Measurements from ENCODE around the gene SEC61G. TPM values are rescaled to one million over a fixed set of nuclear protein-coding genes. Genes with fewer than 3 reads are reported as not detected.

SEC61G gene
- 138 and 203 TPM in 2 replicates for total RNA-seq

DNA sequence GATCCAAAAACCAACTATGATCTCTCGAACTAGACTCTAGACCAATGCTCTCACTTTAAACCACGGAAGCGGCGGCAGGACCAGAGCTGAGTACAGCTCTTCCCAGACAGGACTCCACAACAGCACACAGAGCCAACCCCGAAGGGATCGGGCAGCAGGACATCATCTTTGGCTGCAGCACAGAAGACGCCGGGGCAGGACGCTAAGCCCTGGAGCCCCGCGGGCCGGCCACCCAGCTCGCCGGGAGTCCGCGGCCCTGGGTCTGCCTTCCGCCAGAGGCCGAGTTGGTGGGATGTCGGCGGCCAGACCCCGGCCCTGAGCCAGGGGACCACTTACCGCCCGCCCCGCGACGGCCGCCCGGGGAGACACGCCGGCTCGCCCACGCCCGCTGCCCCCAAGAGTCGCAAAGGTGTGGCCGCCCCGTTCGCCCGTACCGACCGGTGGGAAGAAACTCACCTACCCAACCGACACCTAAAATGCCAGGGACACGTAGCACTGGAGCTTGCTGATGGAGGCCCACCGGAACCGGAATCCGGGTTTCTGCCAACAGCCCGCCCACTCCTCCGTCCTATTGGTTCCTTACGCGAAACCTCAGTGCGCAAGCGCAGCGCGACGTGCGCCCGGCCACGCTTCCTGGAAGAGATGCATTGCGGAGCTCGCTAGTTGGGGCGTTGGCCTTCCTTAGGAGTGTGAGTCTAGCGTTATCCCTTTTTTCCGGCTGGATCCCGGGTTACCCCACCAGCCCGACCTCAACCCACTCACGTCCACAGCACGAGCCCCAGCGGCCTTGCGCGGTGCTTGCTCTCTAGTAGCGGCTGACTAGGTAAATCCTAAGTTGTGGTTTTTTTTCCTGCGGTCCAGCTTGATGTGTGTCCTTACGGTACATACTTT is at the start of gene SEC61G:
TSS of gene SEC61G (minus strand) at position 510 of the 891 bp plus-strand sequence. CDS start 1,623 bp downstream, outside the sequence.
- Histone ChIP-seq H3K27me3 (ENCODE audit: insufficient read depth, low read length) (no peaks in the 10 kb centered on the region), H3K4me3 (ENCODE audit: insufficient read depth, low read length) (peak within 1 kb of the TSS; percentile 75), H3K9me3 (ENCODE audit: low read depth, low read length) (no peaks in the 10 kb centered on the region), H2AFZ (ENCODE audit: low read length) (peak within 1 kb of the TSS; percentile 92), H3K27ac (ENCODE audit: low read depth, low read length) (peak within 1 kb of the TSS; percentile 98), H4K20me1 (ENCODE audit: insufficient read depth, low read length) (peaks cover 32% of the 10 kb centered on the region), H3K79me2 (ENCODE audit: insufficient read depth, low read length) (peaks cover 57% of the 10 kb centered on the region), H3K36me3 (ENCODE audit: insufficient read depth, low read length) (peaks cover 25% of the 10 kb centered on the region), H3K4me2 (ENCODE audit: insufficient read depth, low read length) (peak within 1 kb of the TSS; percentile 93), H3K4me1 (ENCODE audit: insufficient read depth, low read length) (peaks cover 16% of the 10 kb centered on the region)
- TF ChIP-seq, protein P1, sequence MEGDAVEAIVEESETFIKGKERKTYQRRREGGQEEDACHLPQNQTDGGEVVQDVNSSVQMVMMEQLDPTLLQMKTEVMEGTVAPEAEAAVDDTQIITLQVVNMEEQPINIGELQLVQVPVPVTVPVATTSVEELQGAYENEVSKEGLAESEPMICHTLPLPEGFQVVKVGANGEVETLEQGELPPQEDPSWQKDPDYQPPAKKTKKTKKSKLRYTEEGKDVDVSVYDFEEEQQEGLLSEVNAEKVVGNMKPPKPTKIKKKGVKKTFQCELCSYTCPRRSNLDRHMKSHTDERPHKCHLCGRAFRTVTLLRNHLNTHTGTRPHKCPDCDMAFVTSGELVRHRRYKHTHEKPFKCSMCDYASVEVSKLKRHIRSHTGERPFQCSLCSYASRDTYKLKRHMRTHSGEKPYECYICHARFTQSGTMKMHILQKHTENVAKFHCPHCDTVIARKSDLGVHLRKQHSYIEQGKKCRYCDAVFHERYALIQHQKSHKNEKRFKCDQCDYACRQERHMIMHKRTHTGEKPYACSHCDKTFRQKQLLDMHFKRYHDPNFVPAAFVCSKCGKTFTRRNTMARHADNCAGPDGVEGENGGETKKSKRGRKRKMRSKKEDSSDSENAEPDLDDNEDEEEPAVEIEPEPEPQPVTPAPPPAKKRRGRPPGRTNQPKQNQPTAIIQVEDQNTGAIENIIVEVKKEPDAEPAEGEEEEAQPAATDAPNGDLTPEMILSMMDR (IDR thresholded peaks at IDR 0.05; ENCODE audit: extremely low read depth, low read depth, low read length) = no peak
- peak; percentile 96 for DNase-seq (ENCODE audit: insufficient read length, low spot score, missing footprints)

DNA sequence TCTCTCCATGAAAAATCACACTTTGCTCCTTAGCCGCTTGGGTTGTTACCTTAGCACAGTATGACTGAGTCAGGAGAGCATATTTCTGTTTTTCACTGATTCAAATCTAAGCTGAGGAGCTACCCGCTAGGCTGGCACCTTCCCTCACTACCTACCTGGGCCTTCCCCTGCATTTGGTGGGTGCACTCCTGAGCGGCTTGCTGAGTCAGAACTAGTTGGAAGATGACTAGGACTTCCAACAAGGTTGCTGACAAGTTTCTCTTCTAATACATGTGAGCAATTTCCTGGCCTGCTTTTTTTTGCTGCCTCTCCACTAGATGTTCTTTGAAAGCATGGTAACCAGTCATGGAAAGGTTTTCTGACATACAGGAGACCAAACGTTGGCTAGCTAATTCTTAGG is 43.8 kb upstream of the SEC61G start:
- Histone ChIP-seq H3K27ac (ENCODE audit: low read depth, low read length) (no peak overlapping the region), H3K4me3 (ENCODE audit: insufficient read depth, low read length) (no peak overlapping the region), H3K4me1 (ENCODE audit: insufficient read depth, low read length) (no peaks in the 10 kb centered on the region), H3K36me3 (ENCODE audit: insufficient read depth, low read length) (no peaks in the 10 kb centered on the region), H2AFZ (ENCODE audit: low read length) (no peak overlapping the region), H4K20me1 (ENCODE audit: insufficient read depth, low read length) (no peaks in the 10 kb centered on the region), H3K27me3 (ENCODE audit: insufficient read depth, low read length) (peaks cover 5% of the 10 kb centered on the region), H3K4me2 (ENCODE audit: insufficient read depth, low read length) (no peak overlapping the region), H3K79me2 (ENCODE audit: insufficient read depth, low read length) (no peaks in the 10 kb centered on the region), H3K9me3 (ENCODE audit: low read depth, low read length) (no peaks in the 10 kb centered on the region)
- TF ChIP-seq, protein P1 (IDR thresholded peaks at IDR 0.05; ENCODE audit: extremely low read depth, low read depth, low read length) = no peak
- peak; percentile 53 for DNase-seq (ENCODE audit: insufficient read length, low spot score, missing footprints)

DNA sequence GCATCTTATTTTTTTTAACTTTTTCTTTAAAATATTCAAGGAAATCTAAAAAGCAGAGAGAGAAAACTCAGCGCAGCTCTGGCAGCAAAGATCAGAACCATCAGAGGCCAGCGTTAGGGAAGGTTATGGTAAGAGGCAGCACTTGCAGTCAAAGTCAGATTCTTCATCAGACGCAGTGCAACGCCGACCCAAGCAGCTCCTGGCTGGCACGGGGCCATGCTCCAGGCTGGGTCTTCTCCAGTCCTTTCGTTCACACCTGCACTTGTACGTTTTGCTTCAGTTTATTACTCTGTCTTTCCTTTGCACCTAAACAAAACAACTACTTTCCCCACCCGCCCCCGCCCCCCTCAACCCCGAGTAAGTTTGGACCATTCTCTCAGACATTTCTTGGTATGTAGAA is 43.1 kb upstream of the SEC61G start:
- TF ChIP-seq, protein P1 (IDR thresholded peaks at IDR 0.05; ENCODE audit: extremely low read depth, low read depth, low read length) = no peak
- Histone ChIP-seq H3K27ac (ENCODE audit: low read depth, low read length) (no peak overlapping the region), H3K27me3 (ENCODE audit: insufficient read depth, low read length) (peaks cover 5% of the 10 kb centered on the region), H2AFZ (ENCODE audit: low read length) (no peak overlapping the region), H3K9me3 (ENCODE audit: low read depth, low read length) (no peaks in the 10 kb centered on the region), H3K4me2 (ENCODE audit: insufficient read depth, low read length) (no peak overlapping the region), H4K20me1 (ENCODE audit: insufficient read depth, low read length) (no peaks in the 10 kb centered on the region), H3K4me3 (ENCODE audit: insufficient read depth, low read length) (no peak overlapping the region), H3K79me2 (ENCODE audit: insufficient read depth, low read length) (no peaks in the 10 kb centered on the region), H3K4me1 (ENCODE audit: insufficient read depth, low read length) (no peaks in the 10 kb centered on the region), H3K36me3 (ENCODE audit: insufficient read depth, low read length) (no peaks in the 10 kb centered on the region)
- DNase-seq (ENCODE audit: insufficient read length, low spot score, missing footprints) = no peak

DNA sequence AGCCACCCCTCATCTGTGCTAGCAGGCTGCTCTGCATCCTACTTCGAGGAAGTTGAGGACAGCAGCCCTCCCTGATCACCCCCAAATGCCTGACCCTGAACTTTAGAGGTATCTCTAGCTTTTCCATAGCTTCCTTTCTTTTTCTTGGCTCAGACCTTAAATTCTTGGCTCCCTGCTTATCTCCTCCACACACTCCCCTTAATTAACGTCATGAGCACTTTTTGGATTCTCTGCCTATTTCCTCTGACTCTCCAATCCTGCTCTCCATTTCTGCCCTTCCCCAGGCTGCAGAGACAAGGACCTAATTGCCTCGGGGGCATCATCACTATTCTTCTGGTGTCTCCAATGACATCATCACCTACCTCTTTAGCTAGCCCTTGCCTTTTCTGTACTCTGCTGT is 40.8 kb upstream of the SEC61G start:
- Histone ChIP-seq H3K36me3 (ENCODE audit: insufficient read depth, low read length) (no peaks in the 10 kb centered on the region), H2AFZ (ENCODE audit: low read length) (no peak overlapping the region), H3K79me2 (ENCODE audit: insufficient read depth, low read length) (no peaks in the 10 kb centered on the region), H3K4me3 (ENCODE audit: insufficient read depth, low read length) (no peak overlapping the region), H3K27me3 (ENCODE audit: insufficient read depth, low read length) (peaks cover 5% of the 10 kb centered on the region), H3K4me2 (ENCODE audit: insufficient read depth, low read length) (no peak overlapping the region), H3K4me1 (ENCODE audit: insufficient read depth, low read length) (no peaks in the 10 kb centered on the region), H3K9me3 (ENCODE audit: low read depth, low read length) (no peaks in the 10 kb centered on the region), H3K27ac (ENCODE audit: low read depth, low read length) (no peak overlapping the region), H4K20me1 (ENCODE audit: insufficient read depth, low read length) (no peaks in the 10 kb centered on the region)
- TF ChIP-seq, protein P1 (IDR thresholded peaks at IDR 0.05; ENCODE audit: extremely low read depth, low read depth, low read length) = no peak
- DNase-seq (ENCODE audit: insufficient read length, low spot score, missing footprints) = peak; percentile 54
